Mesenteric fat pad (tissue), 1 donor: ENCODE measurements around the gene VPS36. TPM values are rescaled to one million over a fixed set of nuclear protein-coding genes. Genes with fewer than 3 reads are reported as not detected.
"Not testable (repeated sequence)": the region's sequence is repeated elsewhere in the genome, so short reads cannot be mapped to it uniquely, and the experiment has no call there.

ENCODE experiments used
- DNase-seq: peaks from one replicate; pipeline ENCODE4 v3.0.0-alpha.2; 2020; ENCODE audit warnings: low spot score
- long read RNA-seq: library from polyadenylated mRNA; unstranded; transcript quantifications from one replicate; pipeline ENCODE4 v2.0.0, GENCODE V29; 2020
- total RNA-seq: library from RNA; stranded (reverse); fragmentation: NEBNext Ultra II Directional; extraction: Animal tissue kit (Norgen Biotek cat#: 25700); gene quantifications from one replicate; pipeline ENCODE4 v1.2.1, GENCODE V29; 2021
- donor health status: DM: yes; HTN: yes; CAD: no.

Gene VPS36, protein sequence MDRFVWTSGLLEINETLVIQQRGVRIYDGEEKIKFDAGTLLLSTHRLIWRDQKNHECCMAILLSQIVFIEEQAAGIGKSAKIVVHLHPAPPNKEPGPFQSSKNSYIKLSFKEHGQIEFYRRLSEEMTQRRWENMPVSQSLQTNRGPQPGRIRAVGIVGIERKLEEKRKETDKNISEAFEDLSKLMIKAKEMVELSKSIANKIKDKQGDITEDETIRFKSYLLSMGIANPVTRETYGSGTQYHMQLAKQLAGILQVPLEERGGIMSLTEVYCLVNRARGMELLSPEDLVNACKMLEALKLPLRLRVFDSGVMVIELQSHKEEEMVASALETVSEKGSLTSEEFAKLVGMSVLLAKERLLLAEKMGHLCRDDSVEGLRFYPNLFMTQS
- total RNA-seq = 34.7 TPM
- long read RNA-seq, full-length matches to known transcripts = 16 of 31 reads
- long read RNA-seq, partial matches to known transcripts = 3 of 31 reads
- long read RNA-seq, other reads (novel, unspliced or antisense) = 12 of 31 reads

DNA sequence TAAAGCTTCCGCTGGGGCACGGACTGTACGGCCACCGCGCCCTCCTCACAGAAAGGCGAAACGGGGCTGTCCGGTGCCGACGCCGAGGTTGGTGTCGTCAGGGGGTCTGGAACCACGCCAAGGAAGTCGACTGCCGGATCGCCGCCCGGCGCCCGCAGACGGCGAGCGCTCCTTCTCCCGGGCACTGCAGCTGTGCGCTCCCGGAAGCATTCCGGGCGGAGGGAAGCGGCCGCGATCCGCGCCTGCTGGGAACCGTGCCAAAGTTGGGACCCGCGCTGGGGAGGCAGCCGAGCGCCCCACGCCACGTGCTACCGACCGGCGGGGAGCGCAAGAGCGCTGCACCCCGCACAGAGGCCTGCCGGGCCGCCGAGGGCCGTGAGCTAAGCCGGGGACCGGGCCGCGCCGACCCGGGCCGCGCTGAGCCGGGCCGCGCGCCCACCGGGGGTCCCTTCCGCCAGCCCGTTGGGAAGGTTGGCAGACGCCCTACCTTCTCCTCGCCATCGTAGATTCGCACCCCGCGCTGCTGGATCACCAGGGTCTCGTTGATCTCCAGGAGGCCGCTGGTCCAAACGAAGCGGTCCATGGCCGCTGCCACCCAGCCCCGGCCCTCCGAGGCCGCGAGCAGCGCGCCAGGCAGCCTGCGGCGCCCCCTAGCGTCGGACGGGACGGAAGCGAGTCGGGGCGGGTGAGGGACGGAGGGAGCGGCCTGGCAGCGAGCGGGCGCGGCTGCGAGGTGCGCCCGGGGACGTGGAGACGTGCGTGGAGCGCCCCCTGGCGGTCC is at the start of gene VPS36:
Gene VPS36, minus strand, starts transcription at position 623 of the 781 bp plus-strand sequence. Its CDS starts 40 bp downstream, at position 583.
- DNase-seq = peak; percentile 99

DNA sequence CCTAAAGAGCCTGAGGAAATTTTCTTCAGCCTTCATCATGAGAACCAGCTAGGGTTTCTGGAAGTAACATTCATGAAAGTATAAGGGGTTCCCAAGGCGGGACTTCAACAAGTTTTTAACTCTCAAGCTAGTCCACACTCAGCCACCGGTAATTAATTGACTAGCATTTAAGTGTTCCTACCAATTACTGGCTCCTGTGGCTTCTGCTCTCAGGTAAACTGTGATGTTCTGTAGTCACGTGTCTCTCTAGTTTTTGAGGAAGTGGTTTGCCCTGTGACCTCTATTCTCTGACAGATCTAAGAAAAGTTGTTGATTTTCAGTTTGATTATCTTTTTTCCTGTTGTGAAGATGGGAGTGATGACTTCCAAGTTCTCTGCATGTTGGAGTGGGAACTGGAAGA is 47.5 kb upstream of the VPS36 start:
- DNase-seq = not testable (repeated sequence)

DNA sequence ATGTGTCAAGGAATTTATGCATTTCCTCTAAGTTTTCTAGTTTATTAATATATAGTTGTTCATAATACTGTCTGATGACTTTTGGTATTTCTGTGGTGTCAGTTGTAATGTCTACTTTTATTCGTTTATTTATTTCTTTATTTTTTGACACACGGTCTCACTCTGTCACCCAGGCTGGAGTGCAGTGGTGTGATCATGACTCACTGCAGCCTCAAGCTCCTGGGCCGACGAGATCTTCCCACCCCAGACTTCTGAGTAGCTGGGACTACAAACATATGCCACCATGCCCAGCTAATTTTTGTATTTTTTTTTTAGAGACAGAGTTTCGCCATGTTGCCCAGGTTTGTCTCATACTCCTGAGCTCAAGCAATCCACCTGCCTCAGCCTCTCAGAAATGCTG is 43.8 kb upstream of the VPS36 start:
- not testable (repeated sequence) for DNase-seq

DNA sequence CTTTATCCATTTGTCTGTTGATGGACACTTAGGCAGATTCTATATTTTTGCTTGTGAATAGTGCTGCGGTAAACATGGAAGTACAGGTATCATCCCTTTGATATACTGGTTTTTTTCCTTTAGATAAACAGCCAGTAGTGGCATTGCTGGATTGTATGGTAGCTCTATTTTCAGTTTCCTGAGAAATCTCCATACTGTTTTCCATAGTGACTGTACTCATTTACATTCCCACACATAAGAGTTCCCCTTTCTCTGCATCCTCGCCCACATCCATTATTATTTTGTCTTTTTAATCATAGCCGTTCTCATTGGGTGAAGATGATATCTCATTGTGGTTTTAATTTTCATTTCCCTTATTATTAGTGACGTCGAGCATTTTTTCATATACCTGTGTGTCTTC is 40.6 kb upstream of the VPS36 start:
- not testable (repeated sequence) for DNase-seq

DNA sequence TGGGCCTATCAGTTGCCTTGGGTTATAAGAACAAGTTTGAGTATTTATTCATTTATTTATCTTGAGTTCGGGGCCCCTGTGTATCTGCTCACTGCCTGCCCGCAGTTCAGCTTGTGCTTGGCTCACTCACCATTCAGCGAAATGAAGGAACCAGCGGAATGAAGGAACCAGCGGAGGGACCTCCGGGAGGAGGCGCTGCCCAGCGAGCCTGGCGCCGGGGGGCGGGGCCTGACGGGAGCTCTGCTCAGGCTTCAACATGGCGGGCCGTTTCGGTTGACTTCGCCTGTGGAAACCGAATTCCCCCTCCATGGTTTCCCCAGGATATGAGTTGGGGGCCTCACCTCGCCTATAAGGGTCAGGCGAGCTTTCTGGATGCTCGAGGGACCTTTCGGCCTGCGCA is 38.3 kb upstream of the VPS36 start:
- not testable (repeated sequence) for DNase-seq

DNA sequence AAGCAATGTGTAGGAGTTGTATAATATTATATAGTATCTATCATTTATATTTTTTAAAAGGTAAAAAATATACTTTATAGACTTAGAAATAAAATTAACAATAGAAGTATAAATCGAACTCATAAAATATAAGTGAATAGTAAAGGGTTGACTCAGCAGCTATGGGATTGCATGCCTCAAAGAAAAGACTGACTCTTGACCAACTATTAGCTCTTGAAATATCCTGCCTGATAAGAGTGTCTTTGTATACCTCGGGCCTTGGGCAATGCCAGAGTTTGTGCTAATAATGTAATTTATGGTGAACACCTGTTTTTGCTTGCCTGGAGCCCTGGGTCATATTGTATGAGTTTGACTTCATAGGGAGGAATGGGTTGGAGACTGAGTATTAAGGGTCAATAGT is 36.6 kb upstream of the VPS36 start:
- DNase-seq = not testable (repeated sequence)

DNA sequence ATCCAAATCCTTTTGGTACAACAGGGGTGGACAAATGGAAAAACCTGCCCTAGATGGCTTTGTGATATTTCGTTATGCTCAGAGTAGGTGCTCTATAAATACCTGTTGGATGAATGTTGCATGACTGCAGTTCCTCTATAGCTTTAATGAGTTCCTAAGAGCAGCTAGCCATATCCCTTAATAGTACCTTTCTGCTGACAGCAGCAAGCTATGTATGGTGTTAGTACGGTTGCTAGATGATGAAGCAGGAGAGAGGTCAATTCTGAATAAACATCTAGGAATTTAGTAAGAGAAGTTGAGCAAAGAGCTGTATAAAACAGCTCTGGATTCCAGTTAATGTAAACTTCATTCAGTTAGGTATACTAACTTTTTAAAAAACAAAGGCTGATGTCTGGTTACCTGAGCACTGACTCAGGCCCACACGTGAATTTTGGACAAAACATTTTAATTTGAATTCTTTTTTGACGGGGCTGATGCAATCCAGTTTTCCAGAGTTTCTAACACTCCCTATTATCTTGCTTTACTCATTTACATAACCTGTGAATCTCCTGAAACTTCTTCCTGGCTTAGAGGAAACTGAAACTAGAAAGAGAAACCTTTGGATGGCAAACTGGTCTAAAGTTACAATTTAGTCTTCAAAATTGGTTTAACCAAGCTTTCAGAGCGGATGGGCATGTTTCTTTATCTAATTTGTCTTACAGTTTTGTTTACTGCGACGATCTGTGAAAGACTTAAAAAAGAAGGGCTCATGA is 30.4 kb upstream of the VPS36 start:
- DNase-seq = not testable (repeated sequence)

DNA sequence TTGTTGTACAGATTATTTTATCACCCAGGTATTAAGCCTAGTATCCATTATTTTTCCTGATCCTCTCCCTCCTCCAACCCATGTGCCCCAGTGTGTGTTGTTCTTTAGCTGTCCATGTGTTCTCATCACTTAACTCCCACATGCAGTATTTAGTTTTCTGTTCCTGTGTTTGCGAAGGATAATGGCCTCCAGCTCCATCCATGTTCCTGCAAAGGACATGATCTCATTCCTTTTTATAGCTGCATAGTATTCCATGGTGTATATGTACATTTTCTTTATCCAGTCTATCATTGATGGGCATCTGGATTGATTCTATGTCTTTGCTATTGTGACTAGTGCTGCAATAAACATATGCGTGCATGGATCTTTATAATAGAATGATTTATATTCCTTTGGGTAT is 18.1 kb upstream of the VPS36 start:
- not testable (repeated sequence) for DNase-seq

DNA sequence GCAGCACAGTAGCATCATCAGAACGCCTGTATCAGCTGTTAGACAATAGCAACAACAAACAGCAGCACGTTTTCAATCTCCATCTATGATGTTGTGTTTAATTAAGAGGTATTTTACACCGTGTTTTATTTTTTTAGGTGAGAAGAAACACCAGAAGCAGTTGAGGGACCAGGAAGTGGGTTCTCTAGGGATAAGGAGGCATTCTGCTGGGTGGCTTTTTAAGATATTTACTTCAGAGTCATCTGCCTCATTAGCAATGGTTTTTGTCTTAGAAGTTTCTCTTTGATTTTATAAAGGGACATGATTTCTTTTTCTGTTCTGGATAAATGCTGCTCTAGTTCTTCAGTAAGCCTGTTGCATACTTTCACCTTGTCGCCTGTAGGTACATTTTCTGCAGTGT is 13.1 kb upstream of the VPS36 start:
- DNase-seq = no peak

DNA sequence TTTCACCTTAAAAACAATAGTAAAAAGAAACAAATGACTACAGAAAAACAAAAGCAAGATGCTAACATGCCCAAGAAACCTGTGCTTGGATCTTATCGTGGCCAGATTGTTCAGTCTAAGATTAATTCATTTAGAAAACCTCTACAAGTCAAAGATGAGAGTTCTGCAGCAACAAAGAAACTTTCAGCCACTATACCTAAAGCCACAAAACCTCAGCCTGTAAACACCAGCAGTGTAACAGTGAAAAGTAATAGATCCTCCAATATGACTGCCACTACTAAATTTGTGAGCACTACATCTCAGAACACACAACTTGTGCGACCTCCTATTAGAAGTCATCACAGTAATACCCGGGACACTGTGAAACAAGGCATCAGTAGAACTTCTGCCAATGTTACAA is 10.8 kb upstream of the VPS36 start:
- DNase-seq = no peak

DNA sequence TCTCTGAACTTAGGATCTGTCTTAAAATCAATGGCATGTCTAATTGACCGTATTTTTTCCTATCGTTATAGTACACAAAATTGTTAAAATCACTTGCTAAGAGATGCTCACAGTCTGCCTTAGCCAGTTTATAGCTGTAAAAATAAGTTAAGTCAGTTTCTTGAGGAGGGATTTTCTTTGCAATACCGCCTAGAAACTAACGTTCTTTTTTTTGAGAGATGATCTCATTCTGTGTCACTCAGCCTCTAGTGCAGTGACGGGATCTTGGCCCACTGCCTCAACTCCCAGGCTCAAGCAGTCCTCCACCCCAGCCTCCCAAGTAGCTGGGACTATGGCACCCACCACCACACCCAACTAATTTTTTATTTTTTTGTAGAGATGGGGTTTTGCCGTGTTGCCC is 9.2 kb upstream of the VPS36 start:
- no peak for DNase-seq

DNA sequence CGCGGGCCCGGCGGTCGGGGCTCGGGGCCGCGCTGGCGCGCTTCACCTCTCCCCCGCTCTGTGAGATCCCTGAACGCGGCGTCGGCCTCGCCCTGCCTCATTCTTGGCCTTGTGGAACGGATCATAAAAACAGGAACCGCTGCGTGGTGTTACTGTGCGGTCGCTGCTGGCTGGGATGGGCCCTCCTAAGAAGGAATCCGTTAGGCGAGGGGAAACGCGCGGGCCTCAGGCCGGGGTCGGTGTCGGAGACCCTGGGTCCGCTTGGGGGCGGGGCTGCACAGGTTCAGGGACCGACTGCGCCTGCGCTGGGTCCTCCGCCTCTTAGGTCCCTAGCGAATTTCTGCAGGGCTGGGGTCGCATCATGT is 5.2 kb upstream of the VPS36 start:
- peak; percentile 91 for DNase-seq

DNA sequence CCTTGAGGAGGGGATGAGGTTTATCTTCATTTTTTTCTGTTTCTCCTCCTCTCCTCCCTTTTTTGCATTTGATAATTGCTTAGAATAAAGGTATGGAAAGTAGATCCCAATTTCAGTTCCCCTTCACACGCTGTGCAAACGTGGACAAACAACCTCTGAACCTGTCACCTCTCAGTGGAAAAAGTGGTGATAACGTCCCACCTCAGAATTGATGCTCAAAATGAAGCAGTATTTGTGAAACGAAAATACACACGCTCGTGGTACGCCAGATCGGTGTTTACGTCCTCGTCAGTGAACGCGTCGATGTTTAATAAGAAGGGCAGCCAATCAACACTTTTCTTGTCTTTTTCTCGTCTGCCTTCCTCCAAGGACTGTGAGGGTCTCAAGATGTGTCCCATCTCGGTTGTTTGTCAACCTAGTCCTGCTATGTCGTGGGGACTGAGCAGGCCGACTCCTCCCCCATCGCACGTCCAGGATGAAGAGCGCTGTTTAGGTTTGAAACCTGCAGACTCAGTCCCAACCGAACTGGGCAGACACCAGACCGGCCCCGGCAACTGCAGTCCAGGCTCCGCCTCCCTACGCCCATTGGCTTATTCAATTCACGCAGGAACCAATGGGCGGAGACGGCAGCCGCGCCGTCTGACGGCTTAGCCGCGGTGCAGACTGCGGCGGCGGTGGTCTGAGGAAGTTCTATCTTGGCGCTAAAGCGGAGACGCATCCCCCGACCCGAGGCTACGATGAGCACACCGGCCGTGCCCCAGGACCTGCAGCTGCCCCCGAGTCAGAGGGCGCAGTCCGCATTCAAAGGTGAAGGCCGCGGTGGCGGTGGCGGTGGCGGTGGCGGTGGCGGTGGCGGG is 4.6 kb upstream of the VPS36 start, which contains the start of gene CKAP2:
Gene CKAP2, plus strand, starts transcription at position 659 of the 857 bp plus-strand sequence. Its CDS starts 79 bp downstream, at position 738.
- DNase-seq = peak; percentile 96

DNA sequence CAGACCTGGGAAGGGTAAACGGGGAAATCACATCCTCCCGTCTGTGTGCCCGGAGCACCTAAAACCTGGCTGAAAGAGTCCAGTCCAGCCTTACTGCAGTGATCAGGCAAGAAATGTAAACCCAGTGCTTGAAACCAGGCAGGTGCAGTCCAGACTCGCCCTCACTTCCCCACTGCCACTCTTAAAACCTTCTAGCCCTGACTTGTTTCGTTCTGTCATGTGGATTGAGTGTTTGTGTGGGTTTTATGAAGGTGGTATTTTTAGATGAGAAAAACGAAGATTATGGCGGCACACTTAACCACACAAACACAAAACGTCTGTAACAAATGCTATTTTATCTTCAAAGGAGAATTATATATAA is 4.0 kb upstream of the VPS36 start:
- no peak for DNase-seq

DNA sequence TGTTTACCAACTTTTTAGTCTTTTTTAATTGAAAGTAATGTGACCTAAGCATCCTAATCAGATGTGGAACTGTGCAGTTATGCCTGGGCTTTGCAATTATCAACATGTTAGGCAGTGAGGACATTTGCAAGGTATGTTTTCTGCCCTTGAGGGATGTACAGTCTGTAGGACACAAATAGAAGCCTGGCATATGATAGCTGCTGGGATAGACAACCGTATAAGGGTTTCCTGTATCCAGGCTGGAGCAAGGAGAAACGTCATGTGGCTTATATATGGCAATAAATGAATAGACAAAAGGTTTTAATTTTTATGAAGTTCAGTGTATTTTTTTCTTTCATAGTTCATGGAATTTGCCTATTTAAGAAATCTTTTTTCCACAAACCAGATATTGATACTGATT is 2.0 kb upstream of the VPS36 start:
- DNase-seq = no peak

DNA sequence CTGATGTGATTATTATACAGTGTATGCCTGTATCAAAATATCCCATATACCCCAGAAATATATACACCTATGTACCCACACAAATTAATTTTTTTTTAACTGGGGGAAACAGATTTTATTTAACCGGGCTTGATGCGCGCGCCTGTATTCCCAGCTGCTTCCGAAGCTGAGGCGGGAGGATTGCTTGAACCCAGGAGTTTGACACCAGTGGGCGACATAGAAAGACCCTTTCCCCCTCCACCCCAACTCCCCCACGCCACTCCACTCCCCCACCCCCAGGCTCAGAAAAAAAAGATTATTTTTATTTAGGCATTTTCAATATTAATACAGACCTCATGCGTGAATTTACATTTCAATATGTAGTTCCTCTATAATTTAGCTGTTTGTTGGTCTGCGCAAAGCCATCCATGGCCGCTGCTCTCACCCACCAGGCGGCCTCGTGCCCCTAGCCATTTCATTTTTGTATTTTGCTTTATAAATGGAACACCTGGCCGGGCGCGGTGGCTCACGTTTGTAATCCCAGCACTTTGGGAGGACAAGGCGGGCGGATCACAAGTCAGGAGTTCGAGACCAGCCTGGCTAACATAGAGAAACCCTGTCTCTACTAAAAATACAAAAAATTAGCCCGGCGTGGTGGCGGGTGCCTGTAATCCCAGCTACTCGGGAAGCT is 836 bp upstream of the VPS36 start:
- DNase-seq = no peak

DNA sequence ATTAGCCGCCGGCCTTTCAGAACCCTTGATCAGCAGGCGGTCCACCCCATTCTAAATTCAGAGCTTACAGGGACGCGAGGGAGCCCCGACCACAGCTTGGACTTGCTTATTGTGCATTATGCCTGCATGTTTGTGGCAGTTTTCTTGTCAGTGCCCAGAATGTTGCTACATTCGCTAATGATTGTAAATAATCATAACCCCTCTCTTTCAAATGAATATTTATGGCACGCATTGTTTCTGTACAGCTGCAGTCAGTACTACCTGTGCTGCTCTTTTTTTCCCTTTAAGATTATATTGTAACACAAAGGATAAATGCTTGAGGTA is 321 bp upstream of the VPS36 start:
- DNase-seq = no peak

DNA sequence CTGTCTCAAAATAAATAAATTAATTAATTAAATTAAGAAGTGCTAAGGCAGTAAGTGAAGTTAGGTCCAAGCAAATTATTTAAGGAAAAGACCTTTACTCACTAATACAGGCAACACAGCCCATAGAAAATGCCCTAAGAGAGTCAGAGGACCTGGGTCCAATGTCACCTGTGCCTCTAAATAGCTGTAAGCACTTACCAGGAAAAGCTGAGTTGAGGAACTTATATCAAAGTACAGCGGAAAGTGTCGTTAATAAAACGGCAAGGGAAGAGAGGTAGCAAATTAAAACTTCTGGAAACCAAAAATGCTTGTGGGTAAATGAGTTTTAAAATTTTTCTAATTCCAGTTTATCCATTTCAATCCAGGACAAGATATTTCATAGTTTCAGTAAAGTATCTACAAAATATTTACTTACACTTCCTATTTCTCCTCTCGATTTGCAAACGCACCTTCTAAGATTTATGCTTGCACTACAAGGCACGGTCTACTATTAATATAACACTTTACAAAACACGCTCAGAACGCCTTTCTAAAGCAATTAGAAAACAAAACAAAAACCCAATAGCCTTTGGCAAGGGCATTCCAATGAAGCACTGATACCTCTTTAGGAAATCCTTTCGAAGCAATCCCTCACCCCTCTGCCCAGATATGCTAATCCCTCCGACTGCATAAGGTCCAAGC is 963 bp downstream of the VPS36 start:
- no peak for DNase-seq

DNA sequence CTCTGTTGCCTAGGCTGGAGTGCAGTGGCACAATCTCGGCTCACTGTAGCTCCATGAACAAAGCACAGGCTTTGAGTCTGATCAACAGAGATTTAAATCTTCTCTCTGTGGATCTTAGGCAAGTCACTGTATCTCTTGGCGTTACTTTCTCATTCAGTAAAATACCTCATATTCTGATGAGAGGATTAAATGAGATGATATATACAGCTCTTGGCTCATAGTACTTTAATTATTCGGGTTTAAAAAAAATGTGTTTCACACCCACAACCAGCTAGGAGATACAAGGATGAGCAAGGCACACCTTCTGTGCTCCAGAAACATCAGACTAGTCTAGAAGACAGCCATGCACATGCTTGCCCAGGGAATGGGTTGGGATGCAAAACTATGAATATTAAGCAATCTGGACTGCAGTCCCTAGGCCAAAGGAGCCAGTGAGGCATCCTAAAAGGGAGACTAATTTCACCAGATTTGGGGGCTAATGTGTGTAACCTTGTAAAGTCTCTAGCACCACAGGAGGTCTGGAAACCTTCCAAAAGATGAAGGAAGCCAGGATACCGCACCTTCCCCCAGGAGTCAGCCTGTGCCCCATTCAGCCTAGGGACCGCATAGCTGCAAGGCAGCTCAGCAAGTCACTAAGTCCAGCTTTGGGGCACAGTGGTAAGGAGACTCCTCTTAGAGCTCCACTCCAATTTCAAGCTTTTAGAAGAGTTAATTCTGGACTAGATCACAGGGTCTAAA is 2.5 kb downstream of the VPS36 start:
- no peak for DNase-seq
